Liver (tissue), 9 donors: ENCODE results near the gene BICRA. TPM values are rescaled to one million over a fixed set of nuclear protein-coding genes. Genes with fewer than 3 reads are reported as not detected.

Experiments used
- DNase-seq: peaks from one replicate; pipeline ENCODE4 v3.0.0-alpha.2; 2017; ENCODE audit warnings: low spot score
- H3K27ac ChIP-seq, 2 donors: one replicate each; pipeline ENCODE4 v1.7.0; 2013; ENCODE audit warnings: inconsistent platforms in 2 of 2, low read length in 2 of 2, control low read depth in 1 of 2, low read depth in 1 of 2, mild to moderate bottlenecking in 1 of 2
- H3K27me3 ChIP-seq, 4 donors: one replicate each; pipeline versions ENCODE4 v1.6.1 to v1.7.0; 2013; ENCODE audit warnings: low read length in 3 of 4, inconsistent platforms in 1 of 4, mild to moderate bottlenecking in 1 of 4, moderate library complexity in 1 of 4; ENCODE audit not compliant: control insufficient read depth in 4 of 4, insufficient read depth in 4 of 4
- H3K36me3 ChIP-seq, 4 donors: one replicate each; pipeline versions ENCODE4 v1.6.1 to v1.7.0; 2013; ENCODE audit warnings: low read length in 3 of 4, mild to moderate bottlenecking in 3 of 4, low read depth in 1 of 4, moderate library complexity in 1 of 4; ENCODE audit not compliant: control insufficient read depth in 4 of 4, insufficient read depth in 3 of 4
- H3K4me1 ChIP-seq, 4 donors: one replicate each; pipeline versions ENCODE4 v1.6.1 to v1.7.0; 2013; ENCODE audit warnings: low read length in 3 of 4, mild to moderate bottlenecking in 3 of 4, moderate library complexity in 1 of 4; ENCODE audit not compliant: control insufficient read depth in 4 of 4, insufficient read depth in 4 of 4
- H3K4me3 ChIP-seq, 3 donors: one replicate each; pipeline versions ENCODE4 v1.6.1 to v1.7.0; 2013; ENCODE audit warnings: low read length in 3 of 3, control low read depth in 1 of 3, low read depth in 1 of 3, mild to moderate bottlenecking in 1 of 3
- H3K9ac ChIP-seq, 2 donors: one replicate each; pipeline ENCODE4 v1.7.0; 2013; ENCODE audit warnings: low read length in 2 of 2, mild to moderate bottlenecking in 2 of 2, moderate library complexity in 2 of 2, control low read depth in 1 of 2, low read depth in 1 of 2
- H3K9me3 ChIP-seq, 4 donors: one replicate each; pipeline versions ENCODE4 v1.6.1 to v1.7.0; 2013; ENCODE audit warnings: low read length in 3 of 4; ENCODE audit not compliant: control insufficient read depth in 4 of 4
- ATF3 ChIP-seq: IDR thresholded peaks from 2 replicates; pipeline ENCODE4 v1.6.1; 2016; ENCODE audit warnings: antibody characterized with exemption
- EGR1 ChIP-seq, 2 donors: IDR thresholded peaks; 2 replicates each; pipeline ENCODE4 v1.6.1; 2016 to 2018; ENCODE audit warnings: antibody characterized with exemption in 2 of 2, low read depth in 2 of 2
- FOXA1 ChIP-seq: IDR thresholded peaks from 2 replicates; pipeline ENCODE4 v1.6.1; 2016; ENCODE audit warnings: antibody characterized with exemption
- FOXA2 ChIP-seq: IDR thresholded peaks from 2 replicates; pipeline ENCODE4 v1.6.1; 2016; ENCODE audit warnings: antibody characterized with exemption
- GABPA ChIP-seq, 2 donors: IDR thresholded peaks in 1 of 2; conservative IDR thresholded peaks in 1 of 2; 2 replicates each; pipeline ENCODE4 v1.6.1; 2016; ENCODE audit warnings: antibody characterized with exemption in 2 of 2, mild to moderate bottlenecking in 1 of 2, moderate library complexity in 1 of 2
- HNF4A ChIP-seq, 2 donors: conservative IDR thresholded peaks; 2 replicates each; pipeline ENCODE4 v1.6.1; 2016; ENCODE audit warnings: antibody characterized with exemption in 2 of 2, mild to moderate bottlenecking in 2 of 2
- HNF4G ChIP-seq: IDR thresholded peaks from 2 replicates; pipeline ENCODE4 v1.6.1; 2016; ENCODE audit warnings: antibody characterized with exemption
- JUND ChIP-seq, 2 donors: IDR thresholded peaks; 2 replicates each; pipeline ENCODE4 v1.6.1; 2016; ENCODE audit warnings: antibody characterized with exemption in 2 of 2
- NR2F2 ChIP-seq: IDR thresholded peaks from 2 replicates; pipeline ENCODE4 v1.6.1; 2016; ENCODE audit warnings: antibody characterized with exemption
- RAD21 ChIP-seq, 2 donors: IDR thresholded peaks; 2 replicates each; pipeline ENCODE4 v1.6.1; 2016; ENCODE audit warnings: antibody characterized with exemption in 2 of 2, mild to moderate bottlenecking in 2 of 2
- RXRA ChIP-seq, 2 donors: IDR thresholded peaks; 2 replicates each; pipeline ENCODE4 v1.6.1; 2017 to 2018; ENCODE audit warnings: antibody characterized with exemption in 2 of 2, mild to moderate bottlenecking in 1 of 2
- SP1 ChIP-seq: IDR thresholded peaks from 2 replicates; pipeline ENCODE4 v1.6.1; 2018; ENCODE audit warnings: antibody characterized with exemption, mild to moderate bottlenecking
- TAF1 ChIP-seq: conservative IDR thresholded peaks from 2 replicates; pipeline ENCODE4 v1.6.1; 2016; ENCODE audit warnings: antibody characterized with exemption, mild to moderate bottlenecking
- YY1 ChIP-seq: IDR thresholded peaks from 2 replicates; pipeline ENCODE4 v1.6.1; 2016; ENCODE audit warnings: antibody characterized with exemption, mild to moderate bottlenecking
- ZBTB33 ChIP-seq: IDR thresholded peaks from 2 replicates; pipeline ENCODE4 v1.6.1; 2016; ENCODE audit warnings: antibody characterized with exemption
- WGBS: extraction: QIAGEN DNeasy Blood & Tissue Kit; methylation state at CpG from one replicate; pipeline ENCODE4 v1.1.7; 2013; 5-methylcytosine and 5-hydroxymethylcytosine counted together
- polyA plus RNA-seq, 2 donors: library from polyadenylated mRNA; stranded (reverse) in 1 of 2; unstranded in 1 of 2; fragments of 200-250 nt in 1 of 2; fragments of >200 nt in 1 of 2; fragmentation: Nextera tagmentation in 1 of 2; extraction: Ambion mirVana in 1 of 2; gene quantifications; one replicate each; pipeline versions ENCODE4 v1.2.1 to v1.2.3, GENCODE V29; 2013 to 2015
- total RNA-seq, 2 donors: library from RNA; depleted of rRNA; stranded (reverse); fragments of >200 nt; gene quantifications; one replicate each; pipeline ENCODE4 v1.2.3, GENCODE V29; 2014
- TF ChIP-seq, protein P1 (sequence below): IDR thresholded peaks from 2 replicates; pipeline ENCODE4 v1.6.1; 2016; ENCODE audit warnings: antibody characterized with exemption, mild to moderate bottlenecking
- TF ChIP-seq, protein P2 (sequence below): fragments of 150-350 bp; IDR thresholded peaks from 2 replicates; pipeline ENCODE4 v1.5.1; 2017; ENCODE audit warnings: improper control_type of control experiment, low read depth, low read length; ENCODE audit not compliant: missing input control
- donor health status: healthy.
- donor health status: healthy.
- donor health status: healthy.
- donor health status: healthy.
- donor health status: healthy.

BICRA gene
- total and polyA plus RNA-seq, 4 donors: 0.63 to 8.9 (median 3.0) TPM

GRCh38 chr19:47700934-47701716 lies 92.2 kb downstream of the BICRA start:
- no peak overlapping the region for H3K9ac ChIP-seq
- 94% methylated on average over 43 of the region's 43 CpGs for WGBS
- H3K36me3 ChIP-seq: peaks cover 6 to 35% (median 9%) of the 10 kb centered on the region in 4 donors
- no peak overlapping the region for H3K4me3 ChIP-seq
- H3K9me3 ChIP-seq: no peaks in the 10 kb centered on the region
- H3K27ac ChIP-seq: no peak overlapping the region
- H3K27me3 ChIP-seq: no peaks in the 10 kb centered on the region
- no peak for DNase-seq
- TF ChIP-seq FOXA1: no peak
- no peak for TF ChIP-seq TAF1
- no peak for TF ChIP-seq EGR1 (IDR thresholded peaks at IDR 0.05; ENCODE audit: low read depth in 2 of 2)
- no peak for TF ChIP-seq JUND (IDR thresholded peaks at IDR 0.05)
- TF ChIP-seq NR2F2: no peak
- TF ChIP-seq RXRA (IDR thresholded peaks at IDR 0.05): no peak
- TF ChIP-seq FOXA2: no peak
- no peak for TF ChIP-seq SP1
- TF ChIP-seq, protein P1, sequence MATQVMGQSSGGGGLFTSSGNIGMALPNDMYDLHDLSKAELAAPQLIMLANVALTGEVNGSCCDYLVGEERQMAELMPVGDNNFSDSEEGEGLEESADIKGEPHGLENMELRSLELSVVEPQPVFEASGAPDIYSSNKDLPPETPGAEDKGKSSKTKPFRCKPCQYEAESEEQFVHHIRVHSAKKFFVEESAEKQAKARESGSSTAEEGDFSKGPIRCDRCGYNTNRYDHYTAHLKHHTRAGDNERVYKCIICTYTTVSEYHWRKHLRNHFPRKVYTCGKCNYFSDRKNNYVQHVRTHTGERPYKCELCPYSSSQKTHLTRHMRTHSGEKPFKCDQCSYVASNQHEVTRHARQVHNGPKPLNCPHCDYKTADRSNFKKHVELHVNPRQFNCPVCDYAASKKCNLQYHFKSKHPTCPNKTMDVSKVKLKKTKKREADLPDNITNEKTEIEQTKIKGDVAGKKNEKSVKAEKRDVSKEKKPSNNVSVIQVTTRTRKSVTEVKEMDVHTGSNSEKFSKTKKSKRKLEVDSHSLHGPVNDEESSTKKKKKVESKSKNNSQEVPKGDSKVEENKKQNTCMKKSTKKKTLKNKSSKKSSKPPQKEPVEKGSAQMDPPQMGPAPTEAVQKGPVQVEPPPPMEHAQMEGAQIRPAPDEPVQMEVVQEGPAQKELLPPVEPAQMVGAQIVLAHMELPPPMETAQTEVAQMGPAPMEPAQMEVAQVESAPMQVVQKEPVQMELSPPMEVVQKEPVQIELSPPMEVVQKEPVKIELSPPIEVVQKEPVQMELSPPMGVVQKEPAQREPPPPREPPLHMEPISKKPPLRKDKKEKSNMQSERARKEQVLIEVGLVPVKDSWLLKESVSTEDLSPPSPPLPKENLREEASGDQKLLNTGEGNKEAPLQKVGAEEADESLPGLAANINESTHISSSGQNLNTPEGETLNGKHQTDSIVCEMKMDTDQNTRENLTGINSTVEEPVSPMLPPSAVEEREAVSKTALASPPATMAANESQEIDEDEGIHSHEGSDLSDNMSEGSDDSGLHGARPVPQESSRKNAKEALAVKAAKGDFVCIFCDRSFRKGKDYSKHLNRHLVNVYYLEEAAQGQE: no peak
- no peak for TF ChIP-seq HNF4A (conservative IDR thresholded peaks at IDR 0.05)
- no peak for TF ChIP-seq ZBTB33
- TF ChIP-seq HNF4G: no peak
- no peak for TF ChIP-seq ATF3
- TF ChIP-seq RAD21 (IDR thresholded peaks at IDR 0.05): no peak
- TF ChIP-seq, protein P2, sequence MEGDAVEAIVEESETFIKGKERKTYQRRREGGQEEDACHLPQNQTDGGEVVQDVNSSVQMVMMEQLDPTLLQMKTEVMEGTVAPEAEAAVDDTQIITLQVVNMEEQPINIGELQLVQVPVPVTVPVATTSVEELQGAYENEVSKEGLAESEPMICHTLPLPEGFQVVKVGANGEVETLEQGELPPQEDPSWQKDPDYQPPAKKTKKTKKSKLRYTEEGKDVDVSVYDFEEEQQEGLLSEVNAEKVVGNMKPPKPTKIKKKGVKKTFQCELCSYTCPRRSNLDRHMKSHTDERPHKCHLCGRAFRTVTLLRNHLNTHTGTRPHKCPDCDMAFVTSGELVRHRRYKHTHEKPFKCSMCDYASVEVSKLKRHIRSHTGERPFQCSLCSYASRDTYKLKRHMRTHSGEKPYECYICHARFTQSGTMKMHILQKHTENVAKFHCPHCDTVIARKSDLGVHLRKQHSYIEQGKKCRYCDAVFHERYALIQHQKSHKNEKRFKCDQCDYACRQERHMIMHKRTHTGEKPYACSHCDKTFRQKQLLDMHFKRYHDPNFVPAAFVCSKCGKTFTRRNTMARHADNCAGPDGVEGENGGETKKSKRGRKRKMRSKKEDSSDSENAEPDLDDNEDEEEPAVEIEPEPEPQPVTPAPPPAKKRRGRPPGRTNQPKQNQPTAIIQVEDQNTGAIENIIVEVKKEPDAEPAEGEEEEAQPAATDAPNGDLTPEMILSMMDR: no peak
- no peak for TF ChIP-seq GABPA (IDR thresholded peaks at IDR 0.05 in 1 of 2, conservative IDR thresholded peaks at IDR 0.05 in 1 of 2)
- no peak for TF ChIP-seq YY1
- H3K4me1 ChIP-seq: peaks cover 0 to 3% (median 0%) of the 10 kb centered on the region in 4 donors
